Measurements from ENCODE around the gene IZUMO1. TPM values are rescaled to one million over a fixed set of nuclear protein-coding genes. Genes with fewer than 3 reads are reported as not detected.

IZUMO1 gene
- total and polyA plus RNA-seq, 2 donors (not counting 3 experiments of a cell fraction or from before 2014, with no cell fraction given): 0.18 to 1.2 TPM

DNA sequence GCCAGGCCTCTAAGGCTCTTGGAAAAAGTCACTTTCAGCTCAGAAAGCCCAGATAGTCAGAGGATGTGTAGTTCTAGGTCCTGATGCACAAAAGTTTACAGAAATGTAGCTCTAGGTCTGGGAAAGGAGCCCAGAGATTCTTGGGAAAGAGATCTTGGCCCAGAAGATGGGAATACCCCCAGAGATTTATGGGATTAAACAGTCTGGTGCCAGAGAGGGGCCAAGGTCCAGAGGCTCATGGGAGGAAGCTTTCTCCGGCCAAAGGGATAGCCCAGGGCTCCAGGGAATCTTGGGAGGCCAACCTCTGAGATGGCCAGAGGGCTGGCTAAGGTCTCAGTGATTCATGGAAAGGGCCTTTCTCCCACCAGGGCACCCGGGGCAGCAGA, 49.0 kb upstream of the IZUMO1 start:
- no peak overlapping the region for H3K9ac ChIP-seq (replicated peaks; ENCODE audit: extremely low read depth, insufficient read depth, low read length)
- BruUV-seq (replicated peaks): no TSS peak
- H3K27ac ChIP-seq (ENCODE audit: insufficient read depth, low read depth, low read length): no peak overlapping the region
- FAIRE-seq (no peak), DNase-seq (ENCODE audit: low read depth, low spot score) (no peak)
- POLR2A ChIA-PET: interaction anchor here (1.2 kb wide), 1 partner anchor 40 kb away, joined by 3 read pairs; the partner anchor contains the start of gene HSD17B14
- H3K36me3 ChIP-seq (ENCODE audit: control insufficient read depth in 2 of 2, extremely low read depth in 1 of 2, insufficient read depth in 2 of 2, low read length in 2 of 2): no peaks in the 10 kb centered on the region
- no peaks in the 10 kb centered on the region for H3K27me3 ChIP-seq (ENCODE audit: control insufficient read depth in 2 of 2, insufficient read depth in 2 of 2, low read length in 2 of 2)
- H2AFZ ChIP-seq (ENCODE audit: low read depth, low read length): peak overlapping the region; percentile 8
- H3K9me1 ChIP-seq (replicated peaks; ENCODE audit: control insufficient read depth, extremely low read depth, insufficient read depth, low read length): no peaks in the 10 kb centered on the region
- no peak for TF ChIP-seq POLR2A (IDR thresholded peaks at IDR 0.05; ENCODE audit: low read depth, low read length)
- TF ChIP-seq EZH2 (IDR thresholded peaks at IDR 0.05; ENCODE audit: borderline replicate concordance, low read depth, low read length, severe bottlenecking): no peak
- no peak for TF ChIP-seq FOS (IDR thresholded peaks at IDR 0.05; ENCODE audit: borderline replicate concordance, insufficient read depth, low read length)
- no peak for TF ChIP-seq POLR2AphosphoS5 (IDR thresholded peaks at IDR 0.05; ENCODE audit: insufficient read depth, low read depth, low read length)
- TF ChIP-seq GATA2 (IDR thresholded peaks at IDR 0.05; ENCODE audit: insufficient read depth, insufficient read length, low read depth, low read length): no peak
- TF ChIP-seq, protein P1, sequence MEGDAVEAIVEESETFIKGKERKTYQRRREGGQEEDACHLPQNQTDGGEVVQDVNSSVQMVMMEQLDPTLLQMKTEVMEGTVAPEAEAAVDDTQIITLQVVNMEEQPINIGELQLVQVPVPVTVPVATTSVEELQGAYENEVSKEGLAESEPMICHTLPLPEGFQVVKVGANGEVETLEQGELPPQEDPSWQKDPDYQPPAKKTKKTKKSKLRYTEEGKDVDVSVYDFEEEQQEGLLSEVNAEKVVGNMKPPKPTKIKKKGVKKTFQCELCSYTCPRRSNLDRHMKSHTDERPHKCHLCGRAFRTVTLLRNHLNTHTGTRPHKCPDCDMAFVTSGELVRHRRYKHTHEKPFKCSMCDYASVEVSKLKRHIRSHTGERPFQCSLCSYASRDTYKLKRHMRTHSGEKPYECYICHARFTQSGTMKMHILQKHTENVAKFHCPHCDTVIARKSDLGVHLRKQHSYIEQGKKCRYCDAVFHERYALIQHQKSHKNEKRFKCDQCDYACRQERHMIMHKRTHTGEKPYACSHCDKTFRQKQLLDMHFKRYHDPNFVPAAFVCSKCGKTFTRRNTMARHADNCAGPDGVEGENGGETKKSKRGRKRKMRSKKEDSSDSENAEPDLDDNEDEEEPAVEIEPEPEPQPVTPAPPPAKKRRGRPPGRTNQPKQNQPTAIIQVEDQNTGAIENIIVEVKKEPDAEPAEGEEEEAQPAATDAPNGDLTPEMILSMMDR (IDR thresholded peaks at IDR 0.05; ENCODE audit: extremely low read depth in 1 of 2, insufficient read depth in 1 of 2, low read depth in 1 of 2, low read length in 2 of 2): no peak
- TF ChIP-seq MYC (IDR thresholded peaks at IDR 0.05; ENCODE audit: low read depth, low read length): no peak
- TF ChIP-seq JUN (IDR thresholded peaks at IDR 0.05; ENCODE audit: borderline replicate concordance, insufficient read depth, insufficient read length, low read depth): no peak
- TF ChIP-seq MAX (IDR thresholded peaks at IDR 0.05; ENCODE audit: insufficient read depth, insufficient read length): no peak
- no peaks in the 10 kb centered on the region for H3K9me3 ChIP-seq (replicated peaks; ENCODE audit: control insufficient read depth, insufficient read depth, low read length)
- H4K20me1 ChIP-seq (replicated peaks; ENCODE audit: control insufficient read depth, extremely low read depth, insufficient read depth, low read length): no peaks in the 10 kb centered on the region
- intact Hi-C loops (cut with micrococcal nuclease): loop anchor here (1.0 kb wide), 3 partner anchors 40 to 176 kb away; no protein-coding TSS in a partner anchor
- H3K4me2 ChIP-seq (ENCODE audit: insufficient read depth, low read length): no peak overlapping the region
- no peaks in the 10 kb centered on the region for H3K79me2 ChIP-seq (ENCODE audit: control insufficient read depth, insufficient read depth, low read length)
- dilution Hi-C loops (cut with MboI; ENCODE audit: extremely low pct_ligation_motif_present, low sequenced_read_pairs): no loop called here
- peaks cover 3% of the 10 kb centered on the region for H3K4me1 ChIP-seq (ENCODE audit: control insufficient read depth, extremely low read depth, insufficient read depth, low read length)
- H3K4me3 ChIP-seq (replicated peaks in 1 of 3; ENCODE audit: insufficient read depth in 1 of 3, low read depth in 1 of 3, low read length in 3 of 3): no peak overlapping the region
- CTCF ChIA-PET: interaction anchor here (0.6 to 11.1 kb wide), 37 partner anchors 11 to 344 kb away, joined by 3 to 427 read pairs (median 5); partner anchors contain the start of genes BCAT2, CA11, GYS1 and HSD17B14

Measured in endothelial cell of umbilical vein (primary cell).